ENCODE results near the gene SELENOT.

Gene SELENOT

GRCh38 chr3:150635076-150635475 is 32.0 kb downstream of the SELENOT start:
- Histone ChIP-seq H3K27me3 (ENCODE audit: insufficient read depth, low read depth) (no peaks in the 10 kb centered on the region), H3K4me3 (IDR thresholded peaks at IDR 0.05; ENCODE audit: insufficient read depth, low read depth, low read length) (no peak overlapping the region), H4K20me1 (ENCODE audit: insufficient read depth) (no peaks in the 10 kb centered on the region), H3K4me1 (ENCODE audit: low read depth, poor library complexity, severe bottlenecking) (peaks cover 29% of the 10 kb centered on the region), H3K4me2 (peak overlapping the region; percentile 15; the same call in 1 of the 2 replicates), H3K36me3 (ENCODE audit: insufficient read depth) (no peaks in the 10 kb centered on the region), H2AFZ (ENCODE audit: low read depth) (no peak overlapping the region), H3K27ac (0 out of 2 replicates have a peak overlapping the region, but pooled peaks have one; percentile 2), H3K79me2 (ENCODE audit: insufficient read depth, low read depth) (no peaks in the 10 kb centered on the region), H3K9ac (no peak overlapping the region)
- no peak for TF ChIP-seq CTCF (conservative IDR thresholded peaks at IDR 0.05; ENCODE audit: low read depth, low read length)

GRCh38 chr3:150635526-150635925 is 32.4 kb downstream of the SELENOT start:
- peak overlapping the region; percentile 2; the same call in 1 of the 2 replicates for H3K27ac ChIP-seq
- no peaks in the 10 kb centered on the region for H3K79me2 ChIP-seq (ENCODE audit: insufficient read depth, low read depth)
- no peak overlapping the region for H3K9ac ChIP-seq
- H3K4me1 ChIP-seq (ENCODE audit: low read depth, poor library complexity, severe bottlenecking) = peaks cover 24% of the 10 kb centered on the region
- H3K36me3 ChIP-seq (ENCODE audit: insufficient read depth) = no peaks in the 10 kb centered on the region
- no peak for TF ChIP-seq CTCF (conservative IDR thresholded peaks at IDR 0.05; ENCODE audit: low read depth, low read length)
- H2AFZ ChIP-seq (ENCODE audit: low read depth) = no peak overlapping the region
- H3K4me2 ChIP-seq = peak overlapping the region; percentile 15; the same call in 1 of the 2 replicates
- H3K4me3 ChIP-seq (IDR thresholded peaks at IDR 0.05; ENCODE audit: insufficient read depth, low read depth, low read length) = no peak overlapping the region
- no peaks in the 10 kb centered on the region for H4K20me1 ChIP-seq (ENCODE audit: insufficient read depth)
- no peaks in the 10 kb centered on the region for H3K27me3 ChIP-seq (ENCODE audit: insufficient read depth, low read depth)

GRCh38 chr3:150636258-150636657 is 33.1 kb downstream of the SELENOT start:
- Histone ChIP-seq H2AFZ (ENCODE audit: low read depth) (no peak overlapping the region), H3K4me2 (no peak overlapping the region), H3K9ac (no peak overlapping the region)

GRCh38 chr3:150639262-150639661 is 36.1 kb downstream of the SELENOT start:
- Histone ChIP-seq H3K27me3 (ENCODE audit: insufficient read depth, low read depth) (no peaks in the 10 kb centered on the region), H3K79me2 (ENCODE audit: insufficient read depth, low read depth) (no peaks in the 10 kb centered on the region), H3K4me1 (ENCODE audit: low read depth, poor library complexity, severe bottlenecking) (peaks cover 13% of the 10 kb centered on the region), H4K20me1 (ENCODE audit: insufficient read depth) (no peaks in the 10 kb centered on the region), H2AFZ (ENCODE audit: low read depth) (no peak overlapping the region), H3K4me2 (no peak overlapping the region), H3K4me3 (IDR thresholded peaks at IDR 0.05; ENCODE audit: insufficient read depth, low read depth, low read length) (no peak overlapping the region), H3K9ac (no peak overlapping the region), H3K27ac (no peak overlapping the region), H3K36me3 (ENCODE audit: insufficient read depth) (no peaks in the 10 kb centered on the region)
- no peak for TF ChIP-seq CTCF (conservative IDR thresholded peaks at IDR 0.05; ENCODE audit: low read depth, low read length)

More at GRCh38 chr3:150636258-150636657, 33.1 kb downstream of the SELENOT start:
- no peaks in the 10 kb centered on the region for H3K27me3 ChIP-seq (ENCODE audit: insufficient read depth, low read depth)
- H4K20me1 ChIP-seq (ENCODE audit: insufficient read depth) = no peaks in the 10 kb centered on the region
- no peak overlapping the region for H3K4me3 ChIP-seq (IDR thresholded peaks at IDR 0.05; ENCODE audit: insufficient read depth, low read depth, low read length)
- H3K4me1 ChIP-seq (ENCODE audit: low read depth, poor library complexity, severe bottlenecking) = peaks cover 17% of the 10 kb centered on the region
- H3K79me2 ChIP-seq (ENCODE audit: insufficient read depth, low read depth) = no peaks in the 10 kb centered on the region
- TF ChIP-seq CTCF (conservative IDR thresholded peaks at IDR 0.05; ENCODE audit: low read depth, low read length) = no peak
- H3K27ac ChIP-seq = no peak overlapping the region
- no peaks in the 10 kb centered on the region for H3K36me3 ChIP-seq (ENCODE audit: insufficient read depth)

Data from KMS-11 (cell line).